ENCODE measurements around the gene DEGS1. TPM values are rescaled to one million over a fixed set of nuclear protein-coding genes. Genes with fewer than 3 reads are reported as not detected.

The DEGS1 gene
- total RNA-seq, 1 experiment from 2014 or later: 39.2 TPM

DNA sequence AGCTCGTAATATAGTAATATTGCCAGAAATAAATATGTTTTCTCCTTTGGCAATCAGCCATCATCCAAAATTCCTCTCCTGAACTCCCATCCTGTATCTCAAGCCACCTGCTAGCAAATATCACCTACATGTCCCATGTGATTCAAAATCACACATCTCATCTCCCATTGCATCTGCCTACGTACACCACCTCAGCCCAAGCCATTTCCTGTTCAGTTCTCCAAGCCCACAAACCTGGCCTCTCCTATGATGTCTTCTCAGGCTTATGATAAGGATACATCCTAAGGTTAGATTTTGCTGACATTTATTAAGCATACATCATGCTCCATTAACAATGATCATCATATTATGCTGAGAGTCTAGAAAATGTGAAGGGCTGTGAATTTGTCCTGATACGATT is 31.9 kb upstream of the DEGS1 start:
- no peak overlapping the region for H3K4me3 ChIP-seq (ENCODE audit: low read depth, low read length)
- H3K27ac Mint-ChIP-seq (ENCODE audit: unreplicated experiment): no peak overlapping the region
- TF ChIP-seq, protein P1, sequence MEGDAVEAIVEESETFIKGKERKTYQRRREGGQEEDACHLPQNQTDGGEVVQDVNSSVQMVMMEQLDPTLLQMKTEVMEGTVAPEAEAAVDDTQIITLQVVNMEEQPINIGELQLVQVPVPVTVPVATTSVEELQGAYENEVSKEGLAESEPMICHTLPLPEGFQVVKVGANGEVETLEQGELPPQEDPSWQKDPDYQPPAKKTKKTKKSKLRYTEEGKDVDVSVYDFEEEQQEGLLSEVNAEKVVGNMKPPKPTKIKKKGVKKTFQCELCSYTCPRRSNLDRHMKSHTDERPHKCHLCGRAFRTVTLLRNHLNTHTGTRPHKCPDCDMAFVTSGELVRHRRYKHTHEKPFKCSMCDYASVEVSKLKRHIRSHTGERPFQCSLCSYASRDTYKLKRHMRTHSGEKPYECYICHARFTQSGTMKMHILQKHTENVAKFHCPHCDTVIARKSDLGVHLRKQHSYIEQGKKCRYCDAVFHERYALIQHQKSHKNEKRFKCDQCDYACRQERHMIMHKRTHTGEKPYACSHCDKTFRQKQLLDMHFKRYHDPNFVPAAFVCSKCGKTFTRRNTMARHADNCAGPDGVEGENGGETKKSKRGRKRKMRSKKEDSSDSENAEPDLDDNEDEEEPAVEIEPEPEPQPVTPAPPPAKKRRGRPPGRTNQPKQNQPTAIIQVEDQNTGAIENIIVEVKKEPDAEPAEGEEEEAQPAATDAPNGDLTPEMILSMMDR (IDR thresholded peaks at IDR 0.05; ENCODE audit: insufficient read depth in 1 of 2, low read depth in 1 of 2, low read length in 1 of 2, severe bottlenecking in 1 of 2, unreplicated experiment in 1 of 2): no peak
- intact Hi-C loops (cut with micrococcal nuclease; ENCODE audit: unreplicated experiment): no loop called here
- no TSS peak for BruUV-seq (replicated peaks)
- no peak overlapping the region for H3K4me3 Mint-ChIP-seq (ENCODE audit: unreplicated experiment)
- no peaks in the 10 kb centered on the region for H3K27me3 ChIP-seq (replicated peaks; ENCODE audit: control insufficient read depth, insufficient read depth, low read length)
- 0 out of 2 replicates have a peak, but pooled peaks cover 7% of the 10 kb centered on the region for H3K4me1 ChIP-seq
- H3K9me3 ChIP-seq: no peaks in the 10 kb centered on the region
- no peaks in the 10 kb centered on the region for H3K27me3 Mint-ChIP-seq (ENCODE audit: insufficient read depth, unreplicated experiment)
- H3K36me3 ChIP-seq (ENCODE audit: control insufficient read depth, insufficient read depth, low read length): no peaks in the 10 kb centered on the region; the same call in 1 of the 2 replicates
- peaks cover 13% of the 10 kb centered on the region for H3K4me1 Mint-ChIP-seq (ENCODE audit: low read depth, unreplicated experiment)
- H3K36me3 Mint-ChIP-seq (ENCODE audit: insufficient read depth, unreplicated experiment): peaks cover 6% of the 10 kb centered on the region
- DNase-seq: no peak
- ChIA-PET POLR2A (no interaction called here), CTCF (no interaction called here)
- H3K9me3 Mint-ChIP-seq (ENCODE audit: unreplicated experiment): no peaks in the 10 kb centered on the region

DNA sequence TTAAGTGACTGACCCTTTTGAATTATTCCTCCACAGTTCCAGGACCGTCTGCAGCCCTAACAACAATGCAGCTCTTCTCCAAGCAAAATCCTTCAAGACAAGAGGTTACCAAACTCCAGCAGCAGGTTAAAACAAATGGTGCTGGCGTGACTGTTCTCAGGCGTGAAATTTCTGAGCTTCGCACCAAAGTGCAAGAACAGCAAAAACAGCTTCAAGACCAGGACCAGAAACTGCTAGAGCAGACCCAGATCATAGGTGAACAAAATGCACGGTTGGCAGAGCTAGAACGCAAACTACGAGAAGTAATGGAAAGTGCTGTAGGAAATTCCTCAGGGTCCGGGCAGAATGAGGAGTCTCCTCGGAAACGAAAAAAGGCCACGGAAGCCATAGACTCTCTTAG is 25.7 kb upstream of the DEGS1 start:
- BruUV-seq (replicated peaks): no TSS peak
- intact Hi-C loops (cut with micrococcal nuclease; ENCODE audit: unreplicated experiment): no loop called here
- Histone ChIP-seq H3K4me1 (no peaks in the 10 kb centered on the region), H3K4me3 (ENCODE audit: low read depth, low read length) (no peak overlapping the region), H3K36me3 (ENCODE audit: control insufficient read depth, insufficient read depth, low read length) (no peaks in the 10 kb centered on the region), H3K9me3 (no peaks in the 10 kb centered on the region), H3K27me3 (replicated peaks; ENCODE audit: control insufficient read depth, insufficient read depth, low read length) (no peaks in the 10 kb centered on the region)
- DNase-seq: no peak
- no peaks in the 10 kb centered on the region for H3K27me3 Mint-ChIP-seq (ENCODE audit: insufficient read depth, unreplicated experiment)
- H3K27ac Mint-ChIP-seq (ENCODE audit: unreplicated experiment): no peak overlapping the region
- ChIA-PET CTCF (no interaction called here), POLR2A (no interaction called here)
- TF ChIP-seq, protein P1 (IDR thresholded peaks at IDR 0.05; ENCODE audit: insufficient read depth in 1 of 2, low read depth in 1 of 2, low read length in 1 of 2, severe bottlenecking in 1 of 2, unreplicated experiment in 1 of 2): no peak
- no peak overlapping the region for H3K4me3 Mint-ChIP-seq (ENCODE audit: unreplicated experiment)
- H3K4me1 Mint-ChIP-seq (ENCODE audit: low read depth, unreplicated experiment): no peaks in the 10 kb centered on the region
- no peaks in the 10 kb centered on the region for H3K9me3 Mint-ChIP-seq (ENCODE audit: unreplicated experiment)
- peaks cover 28% of the 10 kb centered on the region for H3K36me3 Mint-ChIP-seq (ENCODE audit: insufficient read depth, unreplicated experiment)

DNA sequence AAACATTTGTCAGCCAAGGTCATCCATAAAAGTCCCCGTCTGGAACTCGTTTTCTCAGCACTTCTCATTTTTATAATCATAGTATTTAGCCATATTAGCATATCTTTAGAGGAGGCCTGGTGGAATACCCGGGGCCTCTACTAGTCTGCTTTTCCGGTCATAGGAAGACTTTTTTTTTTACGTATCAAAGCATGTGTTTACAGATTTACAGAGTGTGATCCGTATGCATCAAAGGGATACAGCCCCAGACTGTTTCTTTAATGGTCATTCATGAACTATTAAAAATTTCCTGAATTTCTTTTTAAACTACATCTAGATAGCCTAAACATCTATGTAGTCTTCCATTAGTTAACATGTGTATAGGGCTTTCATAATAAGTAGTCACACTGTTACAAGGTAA is 23.5 kb upstream of the DEGS1 start:
- H3K36me3 Mint-ChIP-seq (ENCODE audit: insufficient read depth, unreplicated experiment): peaks cover 28% of the 10 kb centered on the region

More for the DNA sequence above, 23.5 kb upstream of the DEGS1 start:
- no peaks in the 10 kb centered on the region for H3K27me3 ChIP-seq (replicated peaks; ENCODE audit: control insufficient read depth, insufficient read depth, low read length)
- no peaks in the 10 kb centered on the region for H3K9me3 Mint-ChIP-seq (ENCODE audit: unreplicated experiment)
- no peaks in the 10 kb centered on the region for H3K27me3 Mint-ChIP-seq (ENCODE audit: insufficient read depth, unreplicated experiment)
- H3K9me3 ChIP-seq: no peaks in the 10 kb centered on the region
- no peaks in the 10 kb centered on the region for H3K36me3 ChIP-seq (ENCODE audit: control insufficient read depth, insufficient read depth, low read length)
- no peak for DNase-seq
- ChIA-PET CTCF (no interaction called here), POLR2A (no interaction called here)
- no peaks in the 10 kb centered on the region for H3K4me1 Mint-ChIP-seq (ENCODE audit: low read depth, unreplicated experiment)
- no peak overlapping the region for H3K4me3 ChIP-seq (ENCODE audit: low read depth, low read length)
- intact Hi-C loops (cut with micrococcal nuclease; ENCODE audit: unreplicated experiment): no loop called here
- TF ChIP-seq, protein P1 (IDR thresholded peaks at IDR 0.05; ENCODE audit: insufficient read depth in 1 of 2, low read depth in 1 of 2, low read length in 1 of 2, severe bottlenecking in 1 of 2, unreplicated experiment in 1 of 2): no peak
- no peaks in the 10 kb centered on the region for H3K4me1 ChIP-seq
- BruUV-seq (replicated peaks): no TSS peak
- H3K4me3 Mint-ChIP-seq (ENCODE audit: unreplicated experiment): no peak overlapping the region
- no peak overlapping the region for H3K27ac Mint-ChIP-seq (ENCODE audit: unreplicated experiment)
